Stimulated activated CD4-positive, alpha-beta T cell treated with anti-CD3 and anti-CD28 coated beads, Interleukin-1b, Interleukin-23, amount 100 ng/mL, for 4 hours (primary cell): Measurements from ENCODE around the gene CFAP99.

ENCODE experiments used
- DNase-seq, 2 donors: peaks; one replicate each; pipeline ENCODE4 v3.0.0-alpha.2; 2020; ENCODE audit warnings: low read depth in 2 of 2

Gene CFAP99

DNA sequence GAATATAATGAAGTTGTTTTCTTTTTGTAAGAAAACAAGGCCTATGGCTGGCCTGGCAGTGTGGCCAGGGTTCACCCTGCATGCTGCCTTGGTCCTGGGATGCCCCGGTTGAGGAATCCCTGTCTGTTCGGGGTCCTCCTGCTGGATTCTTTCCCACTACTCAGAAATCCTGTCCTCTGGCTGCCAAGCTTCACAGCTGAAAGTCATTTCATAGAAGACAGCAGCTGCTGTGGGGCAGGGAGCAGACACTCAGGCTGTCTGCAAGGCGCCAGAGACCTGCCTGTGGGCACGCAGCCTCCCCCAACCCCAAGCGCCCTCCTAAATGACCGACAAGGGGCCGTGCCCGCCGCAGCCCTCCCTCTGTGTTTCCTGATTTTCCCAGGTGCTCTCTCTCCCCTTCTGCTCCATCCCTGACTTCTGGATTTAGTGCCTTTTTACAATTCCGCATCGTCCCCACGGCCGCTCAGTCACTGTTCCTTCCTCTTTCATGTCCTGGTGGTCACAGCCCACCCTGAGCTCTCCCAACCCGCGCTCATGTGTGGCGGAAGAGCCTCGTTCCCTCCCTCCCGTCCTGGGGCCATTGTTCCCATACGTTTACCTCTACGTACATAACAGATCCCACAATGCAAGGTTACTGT, 27.9 kb upstream of the CFAP99 start:
- no peak for DNase-seq

- DNase-seq: no peak
Observed at GRCh38 chr4:2393353-2394270, 25.1 kb upstream of the CFAP99 start.

- no peak for DNase-seq
Observed at GRCh38 chr4:2394528-2394927, 24.2 kb upstream of the CFAP99 start.

- DNase-seq: no peak
Observed at GRCh38 chr4:2395038-2395437, 23.7 kb upstream of the CFAP99 start.

GRCh38 chr4:2395584-2395983, 23.2 kb upstream of the CFAP99 start:
- no peak for DNase-seq

DNA sequence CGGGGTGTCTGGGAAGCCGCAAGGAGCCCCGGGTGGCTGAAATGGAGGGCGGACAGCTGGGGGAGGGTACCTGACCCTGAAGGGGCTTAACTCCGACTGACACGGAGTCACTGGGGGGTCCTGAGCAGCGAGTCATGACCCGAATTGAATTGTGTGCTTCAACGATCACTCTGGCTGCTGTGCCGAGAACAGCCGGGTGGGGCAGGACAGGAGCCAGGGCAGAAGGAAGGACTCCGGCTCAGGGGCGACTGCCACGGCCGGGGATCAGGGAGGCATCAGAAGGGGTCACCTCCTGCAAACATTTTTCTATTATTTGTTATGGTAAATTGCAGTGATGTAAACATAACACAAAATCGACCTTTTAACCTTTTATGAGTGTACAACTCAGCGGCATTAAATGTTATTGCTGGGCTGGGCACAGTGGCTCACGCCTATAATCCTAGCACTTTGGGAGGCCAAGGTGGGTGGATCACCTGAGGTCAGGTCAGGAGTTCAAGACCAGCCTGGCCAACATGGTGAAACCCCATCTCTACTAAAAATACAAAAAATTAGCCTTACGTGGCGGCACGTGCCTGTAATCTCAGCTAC, 21.9 kb upstream of the CFAP99 start:
- DNase-seq: no peak

DNA sequence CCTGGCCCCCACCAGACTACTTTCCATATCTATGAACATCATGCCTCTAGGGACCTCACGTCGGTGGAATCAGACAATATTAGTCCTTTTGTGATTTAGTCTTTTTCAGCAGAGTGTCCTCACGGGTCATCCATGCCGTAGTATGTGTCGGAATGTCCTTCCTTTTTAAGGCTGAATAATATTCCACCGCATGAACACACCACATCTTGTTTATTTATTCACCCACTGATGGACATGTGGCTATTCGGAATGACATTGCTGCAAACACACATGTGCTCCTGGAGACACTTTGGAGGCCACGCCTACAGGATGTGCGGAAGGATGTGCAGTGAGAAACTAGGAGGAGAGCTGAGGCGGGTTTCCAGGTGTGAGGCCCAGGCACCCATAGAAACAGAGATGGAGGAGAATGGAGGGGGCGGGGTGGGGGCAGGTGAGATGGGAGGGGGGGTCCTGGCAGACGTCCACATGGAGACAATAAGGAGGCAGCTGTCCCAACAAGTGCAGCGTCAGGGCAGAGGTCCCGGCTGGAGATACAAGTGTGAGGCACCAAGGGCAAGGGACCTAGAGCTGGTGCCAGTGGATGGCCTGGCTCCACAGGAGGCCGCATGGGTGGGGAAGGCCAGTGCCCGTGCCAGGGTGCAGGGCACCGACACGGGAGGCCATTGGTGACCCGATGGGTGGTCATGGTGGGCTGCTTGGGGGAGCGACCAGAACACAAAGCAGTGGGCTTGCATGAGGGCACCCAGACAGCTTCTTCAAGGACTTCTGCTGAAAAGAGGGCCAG, 21.0 kb upstream of the CFAP99 start:
- DNase-seq: no peak

DNA sequence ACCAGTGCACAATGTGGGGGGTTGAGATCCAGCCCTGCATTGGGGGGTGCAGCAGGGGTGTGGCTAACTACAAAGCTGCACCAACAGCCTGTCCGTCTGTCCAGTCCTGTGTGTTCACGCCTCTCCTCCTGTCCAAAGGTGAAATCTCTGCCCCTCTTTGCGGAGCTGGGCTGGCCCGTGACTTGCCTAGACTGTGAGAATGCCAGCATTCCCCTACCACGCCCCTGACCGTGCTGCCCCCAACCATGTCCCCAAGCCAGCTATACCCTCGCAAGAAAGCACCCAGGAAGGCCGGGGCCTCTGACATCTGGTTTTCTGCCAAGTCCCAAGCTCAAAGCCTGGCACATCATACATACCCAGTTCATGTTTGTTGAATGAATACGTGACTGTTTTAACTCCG, 19.5 kb upstream of the CFAP99 start:
- no peak for DNase-seq

GRCh38 chr4:2399631-2400190, 19.0 kb upstream of the CFAP99 start:
- DNase-seq: no peak

DNA sequence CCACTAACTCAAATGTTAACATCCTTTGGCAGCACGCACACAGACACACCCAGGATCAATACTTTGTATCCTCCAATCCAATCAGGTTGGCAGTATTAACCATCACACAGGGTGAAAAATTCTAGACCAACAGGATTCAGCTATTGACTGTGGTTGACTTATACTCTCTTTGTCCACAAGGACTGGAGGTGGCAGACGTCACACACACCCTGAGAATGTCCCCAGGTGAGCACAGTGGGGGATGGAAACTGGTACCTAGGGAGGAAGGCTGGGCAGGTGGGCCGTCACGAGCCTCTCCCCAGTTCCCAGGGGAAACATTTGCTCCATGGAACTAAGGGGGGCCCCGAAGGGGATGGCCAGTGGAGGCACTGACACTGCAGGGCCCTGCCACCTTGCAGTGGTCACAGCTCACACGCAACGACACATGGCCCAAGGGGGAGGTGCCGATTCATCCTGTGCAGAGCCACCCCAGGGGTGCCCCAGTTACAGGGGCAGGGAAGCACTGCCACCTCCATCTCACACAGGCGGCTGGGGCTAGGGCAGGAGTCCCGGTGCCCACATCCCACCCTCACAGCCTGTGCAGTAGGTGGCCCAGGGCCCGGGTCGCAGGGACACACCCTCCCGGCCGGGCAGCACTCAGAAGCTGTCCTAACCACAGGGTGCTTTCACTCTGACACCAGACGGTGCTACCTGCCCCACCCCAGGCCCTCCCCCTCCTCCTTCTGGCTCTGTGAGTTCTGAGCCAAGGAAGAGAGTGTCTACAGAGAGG, 17.7 kb upstream of the CFAP99 start:
- DNase-seq: no peak

GRCh38 chr4:2401610-2401983, 17.2 kb upstream of the CFAP99 start:
- no peak for DNase-seq

DNA sequence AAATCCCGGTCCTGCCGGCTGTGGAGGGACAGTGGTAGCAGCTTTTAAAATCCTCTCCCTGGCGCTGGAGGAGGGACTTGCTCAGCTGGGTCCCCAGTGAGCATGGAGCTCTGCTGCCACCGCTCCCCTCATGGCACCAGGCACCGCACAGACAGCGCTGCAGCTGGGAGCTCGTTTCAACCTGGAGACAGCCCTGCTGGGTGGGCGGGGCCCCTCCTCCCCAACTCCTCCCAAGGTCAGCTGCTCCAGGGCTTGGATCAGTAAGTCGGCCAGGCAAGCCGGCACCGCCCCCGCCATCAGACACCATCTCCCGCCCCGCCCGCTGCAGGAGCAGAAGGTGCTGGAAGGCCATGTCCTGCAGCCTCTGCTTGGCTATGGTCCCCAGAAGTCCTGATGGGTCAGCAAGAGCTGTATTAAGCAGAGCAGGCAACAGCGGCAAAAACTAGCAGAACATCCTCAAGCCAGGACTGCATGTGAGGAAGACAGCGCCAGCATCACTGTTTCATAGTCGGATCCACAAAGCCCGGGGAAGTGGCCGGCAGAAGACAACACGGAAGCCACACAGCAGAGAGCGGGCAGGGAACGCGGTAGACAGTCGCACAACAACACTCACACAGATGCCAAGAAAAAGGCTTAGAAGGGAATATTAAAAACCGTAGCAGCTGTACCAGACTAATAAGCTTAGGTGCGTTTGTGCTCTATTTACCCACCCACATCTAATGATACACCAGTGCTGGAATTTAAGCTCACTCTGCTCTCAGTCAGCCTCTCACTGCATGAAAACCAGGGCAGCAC, 16.5 kb upstream of the CFAP99 start:
- DNase-seq: peak in 1 of 2 donors; percentile 17

DNA sequence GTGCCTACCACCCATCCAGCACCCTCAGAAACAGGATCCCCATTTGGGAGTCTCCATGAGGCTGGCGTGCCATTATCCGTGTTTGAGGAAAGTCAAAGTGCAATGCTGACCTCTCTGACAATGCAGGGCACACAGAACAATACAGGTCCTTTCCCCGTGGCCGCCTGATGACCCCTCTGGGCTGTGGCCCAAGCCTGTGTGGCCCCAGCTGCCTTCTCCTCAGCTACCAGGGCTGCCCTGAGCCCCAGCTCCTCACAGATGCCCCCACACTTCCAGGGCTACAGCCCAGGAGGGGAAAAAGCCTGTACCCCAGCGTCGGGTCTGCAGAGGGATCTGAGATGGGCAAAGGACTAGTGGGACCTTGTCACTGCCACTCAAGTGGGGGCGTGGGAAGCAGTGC, 15.8 kb upstream of the CFAP99 start:
- DNase-seq: no peak

GRCh38 chr4:2406406-2406805, 12.3 kb upstream of the CFAP99 start:
- no peak for DNase-seq

DNA sequence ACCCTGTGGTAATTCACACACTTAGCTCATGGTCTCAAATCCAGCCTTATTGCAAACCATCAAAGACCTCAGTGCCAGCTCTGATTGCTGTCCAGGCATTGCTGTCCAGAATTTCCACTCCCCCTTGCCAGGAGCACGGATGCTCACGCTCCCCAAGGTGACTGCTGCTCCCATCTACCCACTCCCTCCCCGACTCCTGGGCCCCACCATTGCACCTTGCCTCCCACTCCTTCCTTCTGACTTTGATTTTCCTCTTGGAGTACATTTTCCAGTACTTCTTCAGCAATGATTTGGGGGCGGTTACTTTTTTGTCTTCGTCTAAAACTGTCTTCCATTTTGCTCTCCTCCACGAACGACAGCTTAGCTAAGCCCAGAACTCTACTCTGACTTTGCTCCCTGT, 11.8 kb upstream of the CFAP99 start:
- DNase-seq: no peak

GRCh38 chr4:2407991-2408342, 10.8 kb upstream of the CFAP99 start:
- no peak for DNase-seq

- no peak for DNase-seq
Observed at GRCh38 chr4:2408401-2408958, 10.3 kb upstream of the CFAP99 start.

DNA sequence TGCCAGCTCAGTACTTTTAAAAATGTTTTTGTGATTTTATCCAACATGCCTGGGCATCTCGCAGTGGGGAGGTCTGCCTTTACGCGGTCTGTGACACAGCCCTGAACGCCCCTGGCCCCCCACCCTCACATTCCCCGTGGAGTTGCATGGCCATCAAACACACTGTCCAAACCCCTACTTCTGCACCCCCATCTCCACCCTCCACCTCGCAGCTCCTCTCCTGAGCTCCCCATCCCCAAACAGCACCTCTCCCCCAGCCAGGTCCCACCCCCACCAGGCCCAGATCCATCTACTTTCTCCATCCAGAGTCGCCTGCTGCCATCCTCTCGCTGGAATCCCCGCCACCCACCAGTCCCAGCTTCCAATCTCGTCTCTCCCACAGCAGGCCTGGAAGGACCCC, 9.8 kb upstream of the CFAP99 start:
- DNase-seq: no peak

DNA sequence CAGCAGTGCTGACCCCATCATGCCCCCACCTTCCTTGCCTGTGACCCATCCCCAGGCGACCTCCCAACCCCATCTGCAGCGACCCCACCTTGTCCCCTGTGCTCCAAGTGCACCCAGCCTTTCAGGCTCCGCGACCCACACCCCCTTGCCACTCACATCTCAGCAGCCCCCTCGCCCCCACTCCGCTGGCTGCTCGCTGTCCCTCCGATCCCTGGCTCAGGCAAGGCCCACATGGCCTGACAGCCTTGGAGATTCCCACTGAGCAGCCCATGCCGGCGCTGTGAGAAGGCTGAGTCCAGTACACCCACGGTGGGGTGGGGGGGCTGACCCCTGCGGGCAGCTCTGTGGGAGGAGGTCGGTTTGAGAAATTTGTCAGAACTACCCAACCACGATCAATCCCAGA, 9.4 kb upstream of the CFAP99 start:
- no peak for DNase-seq
